ENCODE results near the gene AURKAIP1.

Gene AURKAIP1

GRCh38 chr1:1345384-1345783 lies 29.6 kb downstream of the AURKAIP1 start:
- TF ChIP-seq, protein P1, sequence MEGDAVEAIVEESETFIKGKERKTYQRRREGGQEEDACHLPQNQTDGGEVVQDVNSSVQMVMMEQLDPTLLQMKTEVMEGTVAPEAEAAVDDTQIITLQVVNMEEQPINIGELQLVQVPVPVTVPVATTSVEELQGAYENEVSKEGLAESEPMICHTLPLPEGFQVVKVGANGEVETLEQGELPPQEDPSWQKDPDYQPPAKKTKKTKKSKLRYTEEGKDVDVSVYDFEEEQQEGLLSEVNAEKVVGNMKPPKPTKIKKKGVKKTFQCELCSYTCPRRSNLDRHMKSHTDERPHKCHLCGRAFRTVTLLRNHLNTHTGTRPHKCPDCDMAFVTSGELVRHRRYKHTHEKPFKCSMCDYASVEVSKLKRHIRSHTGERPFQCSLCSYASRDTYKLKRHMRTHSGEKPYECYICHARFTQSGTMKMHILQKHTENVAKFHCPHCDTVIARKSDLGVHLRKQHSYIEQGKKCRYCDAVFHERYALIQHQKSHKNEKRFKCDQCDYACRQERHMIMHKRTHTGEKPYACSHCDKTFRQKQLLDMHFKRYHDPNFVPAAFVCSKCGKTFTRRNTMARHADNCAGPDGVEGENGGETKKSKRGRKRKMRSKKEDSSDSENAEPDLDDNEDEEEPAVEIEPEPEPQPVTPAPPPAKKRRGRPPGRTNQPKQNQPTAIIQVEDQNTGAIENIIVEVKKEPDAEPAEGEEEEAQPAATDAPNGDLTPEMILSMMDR (IDR thresholded peaks at IDR 0.05), result no peak

GRCh38 chr1:1344655-1345361 lies 30.2 kb downstream of the AURKAIP1 start:
- Histone ChIP-seq H3K27ac (no peak overlapping the region), H3K27me3 (peaks cover 14% of the 10 kb centered on the region), H3K4me3 (ENCODE audit: low read depth in 1 of 2, low read length in 1 of 2) (no peak overlapping the region), H3K36me3 (peaks cover 9% of the 10 kb centered on the region), H3K4me1 (ENCODE audit: control insufficient read depth in 1 of 2, insufficient read depth in 1 of 2, low read depth in 1 of 2, low read length in 1 of 2) (peaks cover 9% of the 10 kb centered on the region in 2 experiments), H3K9me3 (no peaks in the 10 kb centered on the region)
- TF ChIP-seq, protein P1 (IDR thresholded peaks at IDR 0.05), result no peak

More at GRCh38 chr1:1345384-1345783, 29.6 kb downstream of the AURKAIP1 start:
- no peak overlapping the region for H3K27ac ChIP-seq
- H3K4me1 ChIP-seq (ENCODE audit: control insufficient read depth in 1 of 2, insufficient read depth in 1 of 2, low read depth in 1 of 2, low read length in 1 of 2), result peaks cover 9% of the 10 kb centered on the region in 2 experiments
- H3K4me3 ChIP-seq (ENCODE audit: low read depth in 1 of 2, low read length in 1 of 2), result no peak overlapping the region
- H3K9me3 ChIP-seq, result no peaks in the 10 kb centered on the region
- H3K36me3 ChIP-seq, result peaks cover 3% of the 10 kb centered on the region
- H3K27me3 ChIP-seq, result peaks cover 14% of the 10 kb centered on the region

DNA sequence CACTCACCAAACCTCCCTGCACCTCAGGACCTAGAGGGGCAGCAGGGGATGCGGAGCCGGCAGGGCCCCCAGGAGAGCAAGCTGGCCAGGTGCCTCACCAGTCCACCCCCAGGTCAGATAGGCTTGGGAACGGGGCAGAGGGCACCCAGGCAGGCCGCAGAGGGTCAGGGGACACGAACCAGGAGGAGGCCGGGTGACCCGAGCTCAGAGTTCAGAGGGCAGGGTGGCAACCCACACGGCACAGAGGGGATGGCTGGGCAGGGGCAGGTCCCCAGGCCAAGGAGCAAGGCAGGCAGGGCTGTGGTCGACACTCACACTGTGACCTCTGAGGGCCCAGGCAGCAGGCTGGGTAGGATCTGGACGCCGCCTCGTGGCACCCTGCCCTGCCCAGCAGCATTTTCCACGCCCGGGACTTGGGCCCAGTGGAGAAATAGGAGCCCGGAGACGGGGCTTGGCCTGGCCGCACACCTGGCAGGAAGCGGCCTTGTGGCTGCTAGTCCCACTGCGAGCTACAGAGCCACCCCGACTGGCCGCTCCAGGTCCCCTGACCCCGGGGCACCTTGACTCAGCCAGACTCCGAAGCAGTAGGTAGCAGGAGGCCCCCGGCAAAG lies 31.1 kb downstream of the AURKAIP1 start:
- H3K4me1 ChIP-seq (ENCODE audit: control insufficient read depth in 1 of 2, insufficient read depth in 1 of 2, low read depth in 1 of 2, low read length in 1 of 2), result peaks cover 9% of the 10 kb centered on the region in 2 experiments
- no peaks in the 10 kb centered on the region for H3K9me3 ChIP-seq
- peaks cover 14% of the 10 kb centered on the region for H3K27me3 ChIP-seq
- H3K36me3 ChIP-seq, result peaks cover 16% of the 10 kb centered on the region
- H3K27ac ChIP-seq, result no peak overlapping the region
- no peak overlapping the region for H3K4me3 ChIP-seq (ENCODE audit: low read depth in 1 of 2, low read length in 1 of 2)
- TF ChIP-seq, protein P1 (IDR thresholded peaks at IDR 0.05), result no peak

- H3K4me3 ChIP-seq (ENCODE audit: low read depth in 1 of 2, low read length in 1 of 2), result no peak overlapping the region
- H3K27ac ChIP-seq, result no peak overlapping the region
- TF ChIP-seq, protein P1 (IDR thresholded peaks at IDR 0.05), result no peak
- H3K4me1 ChIP-seq (ENCODE audit: control insufficient read depth in 1 of 2, insufficient read depth in 1 of 2, low read depth in 1 of 2, low read length in 1 of 2), result no peaks in the 10 kb centered on the region
- H3K9me3 ChIP-seq, result no peaks in the 10 kb centered on the region
- H3K27me3 ChIP-seq, result peaks cover 3% of the 10 kb centered on the region
- peaks cover 27% of the 10 kb centered on the region for H3K36me3 ChIP-seq
Measured at GRCh38 chr1:1342584-1343115, 32.4 kb downstream of the AURKAIP1 start.

- H3K27ac ChIP-seq, result no peak overlapping the region
- H3K27me3 ChIP-seq, result no peaks in the 10 kb centered on the region
- no peaks in the 10 kb centered on the region for H3K9me3 ChIP-seq
- H3K4me1 ChIP-seq (ENCODE audit: control insufficient read depth in 1 of 2, insufficient read depth in 1 of 2, low read depth in 1 of 2, low read length in 1 of 2), result no peaks in the 10 kb centered on the region
- no peak overlapping the region for H3K4me3 ChIP-seq (ENCODE audit: low read depth in 1 of 2, low read length in 1 of 2)
- H3K36me3 ChIP-seq, result peaks cover 27% of the 10 kb centered on the region
- TF ChIP-seq, protein P1 (IDR thresholded peaks at IDR 0.05), result no peak
Measured at GRCh38 chr1:1342061-1342562, 32.9 kb downstream of the AURKAIP1 start.
